22Rv1 (cell line): ENCODE results near the gene KRT37.

ENCODE experiments used
- ZFX ChIP-seq: fragments of 450-650 bp; IDR thresholded peaks from 2 replicates; pipeline ENCODE4 v1.6.1; 2017; ENCODE audit warnings: antibody characterized with exemption, borderline replicate concordance
- TF ChIP-seq, protein P1 (sequence below): fragments of 450-650 bp; IDR thresholded peaks from 2 replicates; pipeline ENCODE4 v1.5.1; 2017; ENCODE audit warnings: mild to moderate bottlenecking

DNA sequence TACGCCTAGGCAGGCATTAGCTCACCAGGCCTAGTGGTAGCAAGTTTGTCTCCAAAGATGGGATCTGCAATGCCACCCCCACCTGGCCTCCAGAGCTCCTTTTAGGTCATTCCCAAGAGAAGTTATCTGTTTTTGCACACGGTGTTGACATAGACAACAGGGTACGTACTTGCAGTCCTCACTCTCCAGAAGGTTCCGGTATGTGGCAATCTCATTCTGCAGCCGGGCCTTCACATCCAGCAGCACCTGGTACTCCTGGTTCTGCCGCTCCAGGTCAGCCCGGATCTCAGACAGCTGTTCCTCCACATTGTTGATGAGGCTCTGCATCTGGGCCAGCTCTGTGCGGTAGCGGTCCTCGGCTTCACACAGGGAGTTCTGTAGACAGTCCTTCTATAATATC, 17.2 kb downstream of the KRT37 start:
- no peak for TF ChIP-seq ZFX
- TF ChIP-seq, protein P1, sequence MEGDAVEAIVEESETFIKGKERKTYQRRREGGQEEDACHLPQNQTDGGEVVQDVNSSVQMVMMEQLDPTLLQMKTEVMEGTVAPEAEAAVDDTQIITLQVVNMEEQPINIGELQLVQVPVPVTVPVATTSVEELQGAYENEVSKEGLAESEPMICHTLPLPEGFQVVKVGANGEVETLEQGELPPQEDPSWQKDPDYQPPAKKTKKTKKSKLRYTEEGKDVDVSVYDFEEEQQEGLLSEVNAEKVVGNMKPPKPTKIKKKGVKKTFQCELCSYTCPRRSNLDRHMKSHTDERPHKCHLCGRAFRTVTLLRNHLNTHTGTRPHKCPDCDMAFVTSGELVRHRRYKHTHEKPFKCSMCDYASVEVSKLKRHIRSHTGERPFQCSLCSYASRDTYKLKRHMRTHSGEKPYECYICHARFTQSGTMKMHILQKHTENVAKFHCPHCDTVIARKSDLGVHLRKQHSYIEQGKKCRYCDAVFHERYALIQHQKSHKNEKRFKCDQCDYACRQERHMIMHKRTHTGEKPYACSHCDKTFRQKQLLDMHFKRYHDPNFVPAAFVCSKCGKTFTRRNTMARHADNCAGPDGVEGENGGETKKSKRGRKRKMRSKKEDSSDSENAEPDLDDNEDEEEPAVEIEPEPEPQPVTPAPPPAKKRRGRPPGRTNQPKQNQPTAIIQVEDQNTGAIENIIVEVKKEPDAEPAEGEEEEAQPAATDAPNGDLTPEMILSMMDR, result no peak
